GM23248 (cell line): Measurements from ENCODE around the gene LRRC59.
"Not testable (repeated sequence)": the region's sequence is repeated elsewhere in the genome, so short reads cannot be mapped to it uniquely, and the experiment has no call there.

Experiments
- EZH2 ChIP-seq: fragments of 200-600 bp; sonication (generic); IDR thresholded peaks from 2 replicates; pipeline ENCODE4 v1.6.1; 2018; ENCODE audit warnings: antibody characterized with exemption, mild to moderate bottlenecking; ENCODE audit not compliant: insufficient read depth, poor library complexity, severe bottlenecking
- EZH2phosphoT487 ChIP-seq: fragments of 200-600 bp; sonication (generic); IDR thresholded peaks from 2 replicates; pipeline ENCODE4 v1.6.1; 2018; ENCODE audit warnings: antibody characterized with exemption, moderate library complexity, mild to moderate bottlenecking, low read depth; ENCODE audit not compliant: insufficient read depth

GRCh38 chr17:50428126-50428525 lies 30.8 kb upstream of the LRRC59 start:
- not testable (repeated sequence) for TF ChIP-seq EZH2, EZH2phosphoT487
